HEK293 (cell line): Measurements from ENCODE around the gene SANBR.

Source experiments
- ATF2 ChIP-seq: fragments of 450-650 bp; formaldehyde crosslinking; IDR thresholded peaks from 2 replicates; pipeline ENCODE4 v1.5.1; 2016; ENCODE audit warnings: missing biosample characterization, missing genetic modification characterization, low read depth
- BCL11B ChIP-seq: fragments of 450-650 bp; formaldehyde crosslinking; IDR thresholded peaks from 2 replicates; pipeline ENCODE4 v1.5.1; 2016; ENCODE audit warnings: low read depth, missing biosample characterization, missing genetic modification characterization
- BCL6B ChIP-seq: fragments of 450-650 bp; formaldehyde crosslinking; IDR thresholded peaks from 2 replicates; pipeline ENCODE4 v1.5.1; 2017; ENCODE audit warnings: missing biosample characterization, missing genetic modification characterization
- EGR2 ChIP-seq: fragments of 450-650 bp; formaldehyde crosslinking; IDR thresholded peaks from 2 replicates; pipeline ENCODE4 v1.5.1; 2016; ENCODE audit warnings: low read depth, missing biosample characterization, missing genetic modification characterization
- MYNN ChIP-seq: fragments of 450-650 bp; formaldehyde crosslinking; IDR thresholded peaks from 2 replicates; pipeline ENCODE4 v1.5.1; 2016; ENCODE audit warnings: missing biosample characterization, missing genetic modification characterization, borderline replicate concordance
- PATZ1 ChIP-seq: fragments of 450-650 bp; formaldehyde crosslinking; IDR thresholded peaks from 2 replicates; pipeline ENCODE4 v1.5.1; 2016; ENCODE audit warnings: missing biosample characterization, missing genetic modification characterization
- PRDM6 ChIP-seq: fragments of 450-650 bp; formaldehyde crosslinking; IDR thresholded peaks from 2 replicates; pipeline ENCODE4 v1.5.1; 2017; ENCODE audit warnings: missing biosample characterization, missing genetic modification characterization
- RBAK ChIP-seq: fragments of 450-650 bp; formaldehyde crosslinking; IDR thresholded peaks from 2 replicates; pipeline ENCODE4 v1.5.1; 2016; ENCODE audit warnings: missing biosample characterization, missing genetic modification characterization
- SP3 ChIP-seq: fragments of 450-650 bp; formaldehyde crosslinking; IDR thresholded peaks from 2 replicates; pipeline ENCODE4 v1.5.1; 2016; ENCODE audit warnings: missing biosample characterization, missing genetic modification characterization
- YY2 ChIP-seq: fragments of 450-650 bp; formaldehyde crosslinking; IDR thresholded peaks from 2 replicates; pipeline ENCODE4 v1.5.1; 2016; ENCODE audit warnings: missing biosample characterization, missing genetic modification characterization
- ZBTB20 ChIP-seq: fragments of 450-650 bp; formaldehyde crosslinking; IDR thresholded peaks from 2 replicates; pipeline ENCODE4 v1.5.1; 2016; ENCODE audit warnings: missing biosample characterization, missing genetic modification characterization
- ZFHX2 ChIP-seq: fragments of 450-650 bp; formaldehyde crosslinking; conservative IDR thresholded peaks from 2 replicates; pipeline ENCODE4 v1.5.1; 2016; ENCODE audit warnings: missing biosample characterization, missing genetic modification characterization
- ZNF114 ChIP-seq: fragments of 450-650 bp; formaldehyde crosslinking; IDR thresholded peaks from 2 replicates; pipeline ENCODE4 v1.5.0; 2017; ENCODE audit warnings: missing biosample characterization, missing genetic modification characterization
- ZNF121 ChIP-seq: fragments of 450-650 bp; formaldehyde crosslinking; IDR thresholded peaks from 2 replicates; pipeline ENCODE4 v1.5.1; 2016; ENCODE audit warnings: missing biosample characterization, missing genetic modification characterization
- ZNF138 ChIP-seq: fragments of 450-650 bp; formaldehyde crosslinking; IDR thresholded peaks from 2 replicates; pipeline ENCODE4 v1.5.1; 2016; ENCODE audit warnings: missing biosample characterization, missing genetic modification characterization, borderline replicate concordance
- ZNF174 ChIP-seq: fragments of 450-650 bp; formaldehyde crosslinking; IDR thresholded peaks from 2 replicates; pipeline ENCODE4 v1.5.0; 2017; ENCODE audit warnings: missing biosample characterization, mild to moderate bottlenecking, missing genetic modification characterization
- ZNF2 ChIP-seq: fragments of 450-650 bp; formaldehyde crosslinking; IDR thresholded peaks from 2 replicates; pipeline ENCODE4 v1.5.1; 2016; ENCODE audit warnings: missing biosample characterization, missing genetic modification characterization
- ZNF354C ChIP-seq: fragments of 450-650 bp; formaldehyde crosslinking; IDR thresholded peaks from 2 replicates; pipeline ENCODE4 v1.5.1; 2016; ENCODE audit warnings: missing biosample characterization, missing genetic modification characterization, low read depth, borderline replicate concordance
- ZNF391 ChIP-seq: fragments of 450-650 bp; formaldehyde crosslinking; IDR thresholded peaks from 2 replicates; pipeline ENCODE4 v1.5.1; 2016; ENCODE audit warnings: low read depth, missing biosample characterization, missing genetic modification characterization, borderline replicate concordance
- ZNF398 ChIP-seq: fragments of 450-650 bp; formaldehyde crosslinking; IDR thresholded peaks from 2 replicates; pipeline ENCODE4 v1.5.1; 2017; ENCODE audit warnings: missing biosample characterization, missing genetic modification characterization
- ZNF416 ChIP-seq: fragments of 450-650 bp; formaldehyde crosslinking; IDR thresholded peaks from 2 replicates; pipeline ENCODE4 v1.5.1; 2016; ENCODE audit warnings: missing biosample characterization, missing genetic modification characterization
- ZNF48 ChIP-seq: fragments of 450-650 bp; formaldehyde crosslinking; IDR thresholded peaks from 2 replicates; pipeline ENCODE4 v1.5.1; 2016; ENCODE audit warnings: missing biosample characterization, missing genetic modification characterization
- ZNF501 ChIP-seq: fragments of 450-650 bp; formaldehyde crosslinking; IDR thresholded peaks from 2 replicates; pipeline ENCODE4 v1.5.1; 2016; ENCODE audit warnings: missing biosample characterization, missing genetic modification characterization
- ZNF549 ChIP-seq: fragments of 450-650 bp; IDR thresholded peaks from 2 replicates; pipeline ENCODE4 v1.5.1; 2018; ENCODE audit warnings: missing biosample characterization, missing genetic modification characterization, mild to moderate bottlenecking, inconsistent platforms, moderate library complexity
- ZNF561 ChIP-seq: fragments of 450-650 bp; IDR thresholded peaks from 2 replicates; pipeline ENCODE4 v1.5.1; 2018; ENCODE audit warnings: missing biosample characterization, missing genetic modification characterization, borderline replicate concordance
- ZNF571 ChIP-seq: fragments of 450-650 bp; formaldehyde crosslinking; IDR thresholded peaks from 2 replicates; pipeline ENCODE4 v1.5.0; 2017; ENCODE audit warnings: missing biosample characterization, missing genetic modification characterization
- ZNF580 ChIP-seq: fragments of 450-650 bp; formaldehyde crosslinking; IDR thresholded peaks from 2 replicates; pipeline ENCODE4 v1.5.1; 2016; ENCODE audit warnings: missing biosample characterization, missing genetic modification characterization
- ZNF664 ChIP-seq: fragments of 450-650 bp; formaldehyde crosslinking; IDR thresholded peaks from 2 replicates; pipeline ENCODE4 v1.5.1; 2016; ENCODE audit warnings: missing biosample characterization, missing genetic modification characterization
- ZNF785 ChIP-seq: fragments of 450-650 bp; formaldehyde crosslinking; IDR thresholded peaks from 2 replicates; pipeline ENCODE4 v1.5.1; 2016; ENCODE audit warnings: missing biosample characterization, missing genetic modification characterization

SANBR gene

GRCh38 chr2:61065714-61066709, at the start of gene SANBR (continued):
- TF ChIP-seq ZNF580 (tag by site-specific recombination) (no peak), RBAK (tag by site-specific recombination) (no peak), PATZ1 (tag by site-specific recombination) (peak; percentile 45; the same call in 1 of the 2 replicates), SP3 (peak; percentile 47; the same call in 1 of the 2 replicates), EGR2 (tag by site-specific recombination) (0 out of 2 replicates have a peak, but pooled peaks have one; percentile 37), ZFHX2 (peak; percentile 87), BCL6B (tag by site-specific recombination) (no peak), ZNF2 (no peak), ZNF174 (tag by site-specific recombination) (no peak), ZNF138 (tag by site-specific recombination) (no peak), ZNF549 (tag by site-specific recombination) (no peak), ZNF354C (tag by site-specific recombination) (no peak), ZNF571 (tag by site-specific recombination) (no peak), ZNF785 (no peak), ZNF121 (tag by site-specific recombination) (no peak), BCL11B (tag by site-specific recombination) (0 out of 2 replicates have a peak, but pooled peaks have one; percentile 39), MYNN (tag by site-specific recombination) (no peak), ZNF664 (tag by site-specific recombination) (no peak), ATF2 (tag by site-specific recombination) (no peak), ZNF391 (tag by site-specific recombination) (0 out of 2 replicates have a peak, but pooled peaks have one; percentile 25), ZNF398 (tag by site-specific recombination) (peak; percentile 39; the same call in 1 of the 2 replicates), PRDM6 (tag by site-specific recombination) (no peak), ZNF501 (tag by site-specific recombination) (no peak), YY2 (tag by site-specific recombination) (no peak), ZBTB20 (peak; percentile 69), ZNF416 (tag by site-specific recombination) (no peak), ZNF48 (tag by site-specific recombination) (no peak), ZNF114 (tag by site-specific recombination) (no peak), ZNF561 (tag by site-specific recombination) (peak; percentile 61; the same call in 1 of the 2 replicates)
